Thyroid gland (tissue), 4 donors: ENCODE results near the gene NLRP9. TPM values are rescaled to one million over a fixed set of nuclear protein-coding genes. Genes with fewer than 3 reads are reported as not detected.
"Not testable (repeated sequence)": the region's sequence is repeated elsewhere in the genome, so short reads cannot be mapped to it uniquely, and the experiment has no call there.

Source experiments
- DNase-seq, 2 donors: peaks; one replicate each; pipeline ENCODE4 v3.0.0-alpha.2; 2019
- H3K27ac ChIP-seq, 3 donors: fragments of 200-600 bp; sonication (generic); 1 replicate in 2 of 3; 2 replicates in 1 of 3; pipeline ENCODE4 v1.5.1; 2016 to 2019; ENCODE audit warnings: mild to moderate bottlenecking in 1 of 3, moderate library complexity in 1 of 3
- H3K27me3 ChIP-seq: fragments of 200-600 bp; sonication (generic); one replicate; pipeline ENCODE4 v1.5.1; 2019
- H3K36me3 ChIP-seq, 2 donors: fragments of 200-600 bp; sonication (generic); one replicate each; pipeline ENCODE4 v1.5.1; 2016 to 2019
- H3K4me1 ChIP-seq, 2 donors: fragments of 200-600 bp; sonication (generic); one replicate each; pipeline ENCODE4 v1.5.1; 2017 to 2019
- H3K4me3 ChIP-seq, 3 donors: fragments of 200-600 bp; sonication (generic); replicated peaks in 1 of 3; 1 replicate in 2 of 3; 2 replicates in 1 of 3; pipeline ENCODE4 v1.5.1; 2016; ENCODE audit warnings: mild to moderate bottlenecking in 1 of 3
- H3K9me3 ChIP-seq: fragments of 200-600 bp; sonication (generic); one replicate; pipeline ENCODE4 v1.5.1; 2017
- CTCF ChIP-seq, 6 experiments: fragments of 200-600 bp in 3 of 6; fragments of 450-650 bp in 3 of 6; sonication (generic) in 3 of 6; IDR thresholded peaks; one replicate each; pipeline ENCODE4 v1.5.1; 2016 to 2019; ENCODE audit warnings: antibody characterized with exemption in 6 of 6, mild to moderate bottlenecking in 2 of 6, inconsistent platforms in 1 of 6, moderate library complexity in 1 of 6
- POLR2A ChIP-seq, 2 donors: fragments of 450-650 bp; IDR thresholded peaks; one replicate each; pipeline ENCODE4 v1.6.1; 2017; ENCODE audit warnings: antibody characterized with exemption in 2 of 2, mild to moderate bottlenecking in 2 of 2, moderate library complexity in 1 of 2
- WGBS, 2 donors: methylation state at CpG; one replicate each; pipeline ENCODE4 v1.1.5; 2017; 5-methylcytosine and 5-hydroxymethylcytosine counted together
- intact Hi-C: fragments of 100-400 bp; cut with DNase I; formaldehyde crosslinking; loops from one replicate; pipeline ENCODE4 v1.15.1; 2023
- total RNA-seq, 4 donors: library from RNA; depleted of rRNA; stranded (reverse); fragments of >200 nt; gene quantifications; one replicate each; pipeline ENCODE4 v1.2.3, GENCODE V29; 2016

NLRP9 gene
- total RNA-seq, result not detected

GRCh38 chr19:55738302-55738701, at the start of gene NLRP9:
NLRP9 (minus strand) TSS chr19:55738402; CDS start chr19:55738374, 28 bp downstream.
- Histone ChIP-seq H3K4me1 (no peaks in the 10 kb centered on the region), H3K9me3 (no peaks in the 10 kb centered on the region), H3K4me3 (no peak within 1 kb of the TSS), H3K36me3 (no peaks in the 10 kb centered on the region), H3K27me3 (no peaks in the 10 kb centered on the region), H3K27ac (no peak within 1 kb of the TSS)
- TF ChIP-seq CTCF (IDR thresholded peaks at IDR 0.05) (no peak), POLR2A (IDR thresholded peaks at IDR 0.05) (no peak)
- WGBS, 2 donors, result 84 to 89% methylated on average over 3 of the region's 3 CpGs
- intact Hi-C loops, result no loop called here
- no peak for DNase-seq

- Histone ChIP-seq H3K9me3 (no peaks in the 10 kb centered on the region), H3K27ac (no peak overlapping the region), H3K4me3 (no peak overlapping the region), H3K4me1 (no peaks in the 10 kb centered on the region), H3K36me3 (no peaks in the 10 kb centered on the region), H3K27me3 (no peaks in the 10 kb centered on the region)
- intact Hi-C loops, result no loop called here
- DNase-seq, result no peak
- no peak for TF ChIP-seq CTCF (IDR thresholded peaks at IDR 0.05)
- TF ChIP-seq POLR2A (IDR thresholded peaks at IDR 0.05), result no peak
- 79 to 82% methylated on average over 5 of the region's 5 CpGs for WGBS, 2 donors
These were observed 42.9 kb upstream of the NLRP9 start for GRCh38 chr19:55781112-55781511.

GRCh38 chr19:55778331-55778730, 40.1 kb upstream of the NLRP9 start:
- Histone ChIP-seq H3K4me1 (no peaks in the 10 kb centered on the region), H3K4me3 (no peak overlapping the region), H3K27me3 (no peaks in the 10 kb centered on the region), H3K27ac (no peak overlapping the region), H3K9me3 (no peaks in the 10 kb centered on the region), H3K36me3 (no peaks in the 10 kb centered on the region)
- intact Hi-C loops, result no loop called here
- TF ChIP-seq CTCF (IDR thresholded peaks at IDR 0.05), result no peak
- TF ChIP-seq POLR2A (IDR thresholded peaks at IDR 0.05), result no peak
- 82 to 87% methylated on average over 14 to 15 of the region's 16 CpGs for WGBS, 2 donors
- no peak for DNase-seq

- Histone ChIP-seq H3K9me3 (no peaks in the 10 kb centered on the region), H3K27ac (no peak overlapping the region), H3K27me3 (no peaks in the 10 kb centered on the region), H3K4me1 (no peaks in the 10 kb centered on the region), H3K36me3 (no peaks in the 10 kb centered on the region), H3K4me3 (no peak overlapping the region)
- no peak for DNase-seq
- intact Hi-C loops, result no loop called here
- 32 to 43% methylated on average over 7 of the region's 7 CpGs for WGBS, 2 donors
- TF ChIP-seq POLR2A (IDR thresholded peaks at IDR 0.05), result no peak
- TF ChIP-seq CTCF (IDR thresholded peaks at IDR 0.05), result no peak
These were observed 39.3 kb upstream of the NLRP9 start for GRCh38 chr19:55777528-55777927.

- WGBS, 2 donors, result 54 to 57% methylated on average over 3 of the region's 3 CpGs
- not testable (repeated sequence) for DNase-seq
These were observed 31.4 kb upstream of the NLRP9 start for GRCh38 chr19:55769632-55770031.

GRCh38 chr19:55768818-55769217, 30.6 kb upstream of the NLRP9 start, which contains the start of gene RFPL4AL1:
RFPL4AL1 (plus strand) TSS chr19:55769118; CDS start chr19:55771805, 2,687 bp downstream.
- DNase-seq, H3K4me3 ChIP-seq, H3K4me1 ChIP-seq, H3K27ac ChIP-seq, H3K9me3 ChIP-seq, H3K36me3 ChIP-seq, H3K27me3 ChIP-seq, intact Hi-C loops: not testable (repeated sequence)
- WGBS, 2 donors, result 83 to 91% methylated on average over 6 of the region's 6 CpGs

More at GRCh38 chr19:55769632-55770031, 31.4 kb upstream of the NLRP9 start:
- H3K9me3 ChIP-seq, H3K4me3 ChIP-seq, H3K27ac ChIP-seq, intact Hi-C loops, H3K27me3 ChIP-seq, H3K36me3 ChIP-seq, H3K4me1 ChIP-seq: not testable (repeated sequence)
